H1 (cell line): Measurements from ENCODE around the gene TDP1. TPM values are rescaled to one million over a fixed set of nuclear protein-coding genes. Genes with fewer than 3 reads are reported as not detected.

ENCODE experiments used
- BCL11A ChIP-seq, 2 experiments: IDR thresholded peaks; one replicate each; pipeline ENCODE4 v1.6.1; 2011; ENCODE audit warnings: low read depth in 2 of 2, low read length in 2 of 2, mild to moderate bottlenecking in 2 of 2
- GTF2F1 ChIP-seq: IDR thresholded peaks from 2 replicates; pipeline ENCODE4 v1.6.1; 2012; ENCODE audit warnings: low read depth, low read length, improper control_type of control experiment, borderline replicate concordance
- RAD21 ChIP-seq, 2 experiments: IDR thresholded peaks in 1 of 2; conservative IDR thresholded peaks in 1 of 2; 2 replicates each; pipeline ENCODE4 v1.6.1; 2011; ENCODE audit warnings: low read depth in 2 of 2, low read length in 2 of 2, improper control_type of control experiment in 1 of 2, inconsistent platforms in 1 of 2, mild to moderate bottlenecking in 1 of 2, moderate library complexity in 1 of 2
- RBBP5 ChIP-seq: IDR thresholded peaks from 2 replicates; pipeline ENCODE4 v1.7.1; 2012; ENCODE audit warnings: low read depth, mild to moderate bottlenecking, inconsistent platforms, low read length, moderate library complexity, borderline replicate concordance
- SIN3A ChIP-seq, 2 experiments: IDR thresholded peaks in 1 of 2; conservative IDR thresholded peaks in 1 of 2; 2 replicates each; pipeline ENCODE4 v1.6.1; 2011 to 2012; ENCODE audit warnings: low read length in 2 of 2, improper control_type of control experiment in 1 of 2, low read depth in 1 of 2, mild to moderate bottlenecking in 1 of 2
- ZNF274 ChIP-seq: IDR thresholded peaks from 2 replicates; pipeline ENCODE4 v1.7.0; 2012; ENCODE audit warnings: low read length, borderline replicate concordance; ENCODE audit errors: extremely low read depth
- polyA plus RNA-seq, 7 experiments: library from polyadenylated mRNA; depleted of rRNA in 3 of 7; stranded (reverse) in 5 of 7; unstranded in 2 of 7; fragments of >200 nt in 5 of 7; fragments of 200-250 nt in 2 of 7; gene quantifications; 1 replicate in 5 of 7; 2 replicates in 1 of 7; 4 replicates in 1 of 7; pipeline versions ENCODE4 v1.2.1 to v1.2.3, GENCODE V29; 2011 to 2013; ENCODE audit warnings: missing spikeins in 2 of 7, mixed read lengths in 2 of 7
- total RNA-seq: library from RNA; stranded (reverse); fragmentation: NEBNext Ultra II Directional; extraction: Animal tissue kit (Norgen Biotek cat#: 25700); gene quantifications from 2 replicates; pipeline ENCODE4 v1.2.1, GENCODE V29; 2021

Gene TDP1
- total and polyA plus RNA-seq, 2 of the 8 experiments (the other 6 are each of a cell fraction or from before 2014, with no cell fraction given): 32.2 to 69.9 TPM

GRCh38 chr14:89915114-89915878, 40.4 kb upstream of the TDP1 start (continued):
- TF ChIP-seq RAD21 (IDR thresholded peaks at IDR 0.05 in 1 of 2, conservative IDR thresholded peaks at IDR 0.05 in 1 of 2; ENCODE audit: low read depth in 2 of 2, low read length in 2 of 2): peak; percentile 90 to 92
- TF ChIP-seq ZNF274: no peak
- no peak for TF ChIP-seq RBBP5
- no peak for TF ChIP-seq GTF2F1
- TF ChIP-seq SIN3A (conservative IDR thresholded peaks at IDR 0.05 in 1 of 2, IDR thresholded peaks at IDR 0.05 in 1 of 2; ENCODE audit: low read depth in 1 of 2, low read length in 2 of 2): no peak
- no peak for TF ChIP-seq BCL11A (IDR thresholded peaks at IDR 0.05; ENCODE audit: low read depth in 2 of 2, low read length in 2 of 2)
